NCI-H69 (cell line): ENCODE data around the gene ZNF362.
"Not testable (repeated sequence)": the region's sequence is repeated elsewhere in the genome, so short reads cannot be mapped to it uniquely, and the experiment has no call there.

Experiments
- DNase-seq: peaks from one replicate; lab custom pipeline; 2025; lab: John Stamatoyannopoulos, UW

Gene ZNF362, protein sequence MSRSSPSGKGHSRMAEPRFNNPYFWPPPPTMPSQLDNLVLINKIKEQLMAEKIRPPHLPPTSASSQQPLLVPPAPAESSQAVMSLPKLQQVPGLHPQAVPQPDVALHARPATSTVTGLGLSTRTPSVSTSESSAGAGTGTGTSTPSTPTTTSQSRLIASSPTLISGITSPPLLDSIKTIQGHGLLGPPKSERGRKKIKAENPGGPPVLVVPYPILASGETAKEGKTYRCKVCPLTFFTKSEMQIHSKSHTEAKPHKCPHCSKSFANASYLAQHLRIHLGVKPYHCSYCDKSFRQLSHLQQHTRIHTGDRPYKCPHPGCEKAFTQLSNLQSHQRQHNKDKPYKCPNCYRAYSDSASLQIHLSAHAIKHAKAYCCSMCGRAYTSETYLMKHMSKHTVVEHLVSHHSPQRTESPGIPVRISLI

DNA sequence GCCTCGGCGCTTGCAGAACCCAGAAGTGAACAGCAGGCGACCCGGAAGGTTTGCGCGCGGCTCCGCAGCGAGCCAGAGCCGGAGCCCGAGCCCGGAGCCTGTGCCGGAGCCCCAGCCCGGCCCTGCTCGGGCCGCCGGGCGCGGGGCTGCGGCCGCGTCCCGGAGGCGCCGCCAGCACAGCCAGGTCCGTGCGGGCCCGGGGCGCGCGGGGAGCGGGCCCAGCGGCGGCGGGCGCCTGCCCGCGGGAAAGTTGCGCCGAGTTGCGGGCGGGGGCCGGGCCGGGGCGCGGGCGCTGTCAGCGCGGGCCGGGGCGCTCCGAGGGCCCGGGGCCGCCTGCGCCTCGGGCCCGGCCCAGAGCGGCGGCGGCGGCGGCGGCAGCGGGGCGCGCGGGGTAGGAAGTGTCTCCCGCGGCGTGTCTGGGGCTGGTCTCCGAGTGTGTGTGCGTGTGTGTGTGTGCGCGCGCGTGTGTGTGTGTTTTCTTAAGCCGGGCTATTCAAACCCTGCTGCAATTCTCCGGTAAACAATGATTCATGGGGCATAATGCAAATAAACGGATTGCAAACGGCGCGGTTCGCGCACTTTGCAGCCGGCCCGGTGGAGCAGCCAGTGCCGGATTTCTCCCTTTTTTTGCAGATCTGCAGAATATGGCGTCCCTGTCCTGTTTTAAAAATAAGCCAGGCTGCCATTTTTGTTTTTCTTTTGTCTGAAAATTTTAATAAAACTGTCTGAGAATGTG, at the start of gene ZNF362:
Gene ZNF362, plus strand, starts transcription at position 22 of the 736 bp plus-strand sequence. CDS start 14,083 bp downstream, outside the sequence.
- DNase-seq: peak; percentile 78

DNA sequence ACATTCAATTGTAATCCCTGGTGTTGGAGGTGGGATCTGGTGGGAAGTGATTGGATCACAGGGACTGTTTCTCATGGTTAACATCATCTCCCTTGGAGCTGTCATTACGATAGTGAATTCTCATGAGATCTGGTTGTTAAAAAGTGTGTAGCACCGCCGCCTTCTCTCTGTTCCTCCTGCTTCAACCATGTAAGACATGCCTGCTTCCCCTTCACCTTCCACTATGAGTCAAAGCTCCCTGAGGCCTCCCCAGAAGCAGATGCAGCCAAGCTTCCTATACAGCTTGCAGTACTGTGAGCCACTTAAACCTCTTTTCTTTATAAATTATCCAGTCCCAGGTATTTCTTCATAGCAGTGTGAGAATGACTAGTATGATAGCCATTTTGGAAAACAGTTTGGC, 44.3 kb upstream of the ZNF362 start:
- DNase-seq: no peak

DNA sequence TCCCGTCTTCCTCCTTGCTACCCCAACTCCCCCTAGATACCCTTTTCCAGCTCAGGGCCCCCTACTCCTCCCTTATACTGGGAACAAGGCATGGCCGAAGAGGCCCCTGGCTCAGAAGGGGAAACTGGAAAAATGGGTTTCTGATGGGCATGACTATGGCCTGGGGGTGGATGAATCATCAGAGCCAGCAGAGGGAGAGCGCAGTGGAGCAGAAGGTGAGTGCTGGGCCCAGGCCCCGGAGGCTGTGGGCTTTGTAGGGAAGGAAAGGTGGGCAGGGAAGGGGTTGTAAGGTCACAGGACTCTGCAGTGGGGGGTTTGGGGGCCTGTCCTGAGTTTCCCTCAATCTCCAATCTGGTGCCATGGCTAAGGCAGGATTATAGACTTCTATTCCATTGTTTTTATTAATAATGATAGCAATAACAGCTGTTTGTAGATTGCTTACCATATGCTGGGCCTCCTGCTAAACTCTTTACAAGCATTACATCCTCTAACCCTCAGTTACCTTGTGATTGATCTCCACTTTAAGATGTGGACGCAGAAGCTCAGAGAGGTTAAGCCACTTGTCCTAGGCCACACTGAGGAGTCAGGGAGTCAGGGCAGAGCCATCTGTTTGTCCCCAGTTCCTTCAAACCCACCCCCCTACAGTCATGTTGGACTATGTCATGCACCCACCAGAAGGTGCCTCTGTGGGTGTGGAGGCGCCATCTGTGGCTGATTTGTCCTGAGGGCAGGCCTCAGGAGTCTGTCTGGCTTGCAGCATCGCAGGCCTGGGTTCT, 36.2 kb upstream of the ZNF362 start:
- peak; percentile 10 for DNase-seq

- DNase-seq: no peak
Measured at GRCh38 chr1:33220676-33221384, 35.5 kb upstream of the ZNF362 start.

DNA sequence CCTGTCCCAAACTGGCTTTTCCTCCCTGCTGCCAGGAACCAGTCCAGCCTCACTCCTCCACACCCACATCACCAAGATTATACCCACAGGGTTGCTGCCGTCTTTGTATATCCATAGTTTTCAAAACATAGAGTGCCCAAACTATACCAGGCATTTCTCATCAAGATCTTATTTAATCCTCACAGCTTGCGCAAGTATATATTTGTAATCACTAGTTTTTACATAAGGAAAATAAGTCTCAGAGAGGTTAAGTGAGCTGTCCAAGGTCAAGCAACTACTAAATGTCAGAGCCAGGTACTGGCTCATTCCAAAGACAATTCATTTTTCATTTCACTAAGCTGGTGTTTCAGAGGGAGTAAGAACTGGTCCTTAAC, 34.9 kb upstream of the ZNF362 start:
- DNase-seq: no peak

GRCh38 chr1:33222381-33222780, 33.9 kb upstream of the ZNF362 start:
- no peak for DNase-seq

- DNase-seq: no peak
Measured at GRCh38 chr1:33224166-33224707, 32.1 kb upstream of the ZNF362 start.

- no peak for DNase-seq
Measured at GRCh38 chr1:33225586-33225985, 30.7 kb upstream of the ZNF362 start.

DNA sequence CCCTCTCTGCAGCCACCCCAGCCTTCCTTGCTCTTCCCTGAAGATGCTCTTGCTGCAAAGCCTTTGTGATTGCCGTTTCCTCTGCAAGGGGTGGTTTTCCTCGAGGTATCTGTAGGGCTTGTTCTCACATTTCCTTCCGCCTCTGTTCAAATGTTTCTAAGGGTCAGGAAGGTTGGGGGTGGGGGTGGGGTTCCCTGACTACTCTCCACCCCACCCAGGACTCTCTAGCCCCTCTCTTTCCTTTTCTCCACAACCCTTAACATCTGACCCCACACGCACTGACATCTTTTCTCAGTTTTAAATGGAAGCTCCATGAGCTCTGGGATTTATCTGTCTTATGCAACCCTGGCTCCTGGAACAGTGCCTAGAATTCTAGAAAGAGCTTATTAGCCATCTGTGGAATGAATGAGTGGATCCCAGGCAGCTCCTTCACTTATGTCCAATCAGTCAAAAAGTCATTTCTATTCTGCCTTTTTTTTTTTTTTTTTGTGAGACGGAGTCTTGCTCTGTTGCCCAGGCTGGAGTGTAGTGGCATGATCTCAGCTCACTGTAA, 27.3 kb upstream of the ZNF362 start:
- DNase-seq: peak; percentile 59

DNA sequence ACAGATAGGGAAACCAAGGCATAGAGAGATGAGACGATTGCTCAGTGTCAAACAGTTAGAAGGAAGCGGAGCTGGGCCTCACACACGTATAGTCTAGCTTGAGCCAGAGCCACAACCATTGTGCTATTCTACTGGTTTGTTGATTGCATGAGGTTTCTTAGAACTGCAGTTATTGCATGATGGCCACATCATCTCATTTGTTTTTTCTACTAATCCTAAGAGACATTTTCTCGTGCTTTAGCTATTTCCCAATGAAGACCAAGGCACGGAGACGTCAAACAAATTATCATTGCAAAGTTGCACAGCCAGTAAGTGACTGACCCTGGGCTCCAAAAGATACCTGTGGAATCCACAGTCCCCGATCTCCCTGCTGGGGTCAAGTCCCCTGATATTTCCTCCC, 25.1 kb upstream of the ZNF362 start:
- no peak for DNase-seq

GRCh38 chr1:33232716-33233115, 23.6 kb upstream of the ZNF362 start:
- no peak for DNase-seq

- no peak for DNase-seq
Measured at GRCh38 chr1:33234131-33234530, 22.2 kb upstream of the ZNF362 start.

GRCh38 chr1:33234588-33234990, 21.7 kb upstream of the ZNF362 start:
- DNase-seq: no peak

DNA sequence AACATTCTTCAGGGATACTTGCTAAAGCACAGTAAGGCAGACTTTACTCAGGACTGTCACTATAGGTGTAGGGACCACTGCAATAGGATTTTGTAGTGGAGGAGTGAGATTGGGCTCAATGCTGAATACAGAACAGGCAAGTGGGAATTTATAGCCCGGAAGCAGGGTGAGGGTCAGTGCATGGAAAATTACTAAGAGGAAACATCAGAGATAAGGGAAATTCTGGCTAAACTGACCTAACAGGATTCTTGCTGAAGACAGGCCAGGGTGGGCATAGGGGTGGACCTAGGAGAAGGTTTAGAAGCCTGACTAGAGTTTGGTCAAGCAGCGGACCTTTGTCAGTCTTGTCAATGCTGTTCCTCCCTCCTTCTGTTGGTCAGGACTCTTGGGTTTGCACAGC, 20.8 kb upstream of the ZNF362 start:
- no peak for DNase-seq

DNA sequence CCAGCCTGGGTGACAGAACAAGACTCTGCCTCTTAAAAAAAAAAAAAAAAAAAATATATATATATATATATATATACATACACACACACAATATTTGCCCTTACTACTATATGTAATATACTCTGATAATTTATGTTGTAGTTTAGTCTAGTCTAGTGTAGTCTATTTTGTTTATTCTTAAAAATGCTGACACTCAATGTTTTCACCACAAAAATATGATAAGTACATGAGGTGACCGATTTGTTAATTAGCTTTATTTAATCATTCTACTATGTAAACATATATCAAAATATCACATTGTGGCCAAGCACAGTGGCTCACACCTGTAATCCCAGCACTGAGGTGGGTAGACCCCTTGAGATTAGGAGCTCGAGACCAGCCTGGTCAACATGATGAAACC, 19.8 kb upstream of the ZNF362 start:
- no peak for DNase-seq

GRCh38 chr1:33237579-33237978, 18.7 kb upstream of the ZNF362 start:
- DNase-seq: no peak

GRCh38 chr1:33238194-33238724, 18.0 kb upstream of the ZNF362 start:
- DNase-seq: not testable (repeated sequence)

- not testable (repeated sequence) for DNase-seq
Measured at GRCh38 chr1:33239410-33239809, 16.9 kb upstream of the ZNF362 start.

DNA sequence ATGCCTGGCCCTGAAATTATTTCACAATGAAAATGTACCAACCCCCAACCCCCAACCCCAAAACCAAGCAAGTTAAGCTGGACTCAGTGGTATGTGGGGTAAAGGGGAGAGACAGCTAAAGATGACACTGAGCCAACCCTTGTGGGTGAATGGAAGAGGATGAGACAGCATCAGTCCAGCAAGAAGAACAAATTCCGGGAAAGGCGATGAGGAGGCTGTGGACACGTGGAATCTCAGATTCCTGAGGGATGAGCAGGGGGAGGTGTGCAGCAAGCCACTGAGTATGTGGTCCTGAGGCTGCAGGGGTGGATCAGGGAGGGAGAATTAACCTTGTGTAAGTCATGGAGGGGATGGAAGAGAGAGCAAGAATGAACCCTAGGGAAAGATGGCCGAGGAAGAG, 14.4 kb upstream of the ZNF362 start:
- DNase-seq: no peak

- no peak for DNase-seq
Measured at GRCh38 chr1:33242652-33243051, 13.6 kb upstream of the ZNF362 start.
